Fibroblast of skin of left biceps (primary cell): ENCODE results near the gene BCL2L1.

Experiments
- DNase-seq, 2 experiments: peaks; one replicate each; pipeline ENCODE4 v3.0.0-alpha.2; 2013; ENCODE audit warnings: low read depth in 2 of 2

Gene BCL2L1

GRCh38 chr20:31708736-31709534 is 13.7 kb downstream of the BCL2L1 start:
- no peak for DNase-seq

GRCh38 chr20:31707994-31708735 is 14.5 kb downstream of the BCL2L1 start:
- no peak for DNase-seq

- no peak for DNase-seq
Measured at GRCh38 chr20:31707258-31707615, 15.4 kb downstream of the BCL2L1 start.

GRCh38 chr20:31706607-31707257 is 15.9 kb downstream of the BCL2L1 start:
- no peak for DNase-seq

- no peak for DNase-seq
Measured at GRCh38 chr20:31705598-31706597, 16.8 kb downstream of the BCL2L1 start.

GRCh38 chr20:31705191-31705590 is 17.5 kb downstream of the BCL2L1 start:
- DNase-seq, result no peak

GRCh38 chr20:31704225-31705119 is 18.2 kb downstream of the BCL2L1 start:
- DNase-seq, result no peak

GRCh38 chr20:31701591-31701990 is 21.1 kb downstream of the BCL2L1 start:
- no peak for DNase-seq

- DNase-seq, result no peak
Measured at GRCh38 chr20:31700747-31701146, 21.9 kb downstream of the BCL2L1 start.

GRCh38 chr20:31699801-31700728 is 22.6 kb downstream of the BCL2L1 start:
- DNase-seq, result no peak

GRCh38 chr20:31698803-31699718 is 23.6 kb downstream of the BCL2L1 start:
- peak in 1 of 2 experiments; percentile 40 for DNase-seq

- DNase-seq, result no peak
Measured at GRCh38 chr20:31698243-31698802, 24.3 kb downstream of the BCL2L1 start.

GRCh38 chr20:31695849-31696804 is 26.5 kb downstream of the BCL2L1 start:
- DNase-seq, result no peak

- DNase-seq, result no peak
Measured at GRCh38 chr20:31694842-31695593, 27.6 kb downstream of the BCL2L1 start.

- DNase-seq, result no peak
Measured at GRCh38 chr20:31693987-31694661, 28.5 kb downstream of the BCL2L1 start.
